C4-2B (cell line): Measurements from ENCODE around the gene EVA1A.

Source experiments
- H3K27ac ChIP-seq: fragments of 450-650 bp; 2 replicates; pipeline ENCODE4 v1.5.1; 2017
- CTCF ChIP-seq: fragments of 450-650 bp; conservative IDR thresholded peaks from 2 replicates; pipeline ENCODE4 v1.5.1; 2017; ENCODE audit warnings: mild to moderate bottlenecking
- ZFX ChIP-seq: fragments of 450-650 bp; IDR thresholded peaks from 2 replicates; pipeline ENCODE4 v1.6.1; 2017

The EVA1A gene

GRCh38 chr2:75561566-75562512, 1.1 kb upstream of the EVA1A start:
- no peak for TF ChIP-seq ZFX
- no peak for TF ChIP-seq CTCF
- H3K27ac ChIP-seq, result no peak overlapping the region

- no peak overlapping the region for H3K27ac ChIP-seq
- TF ChIP-seq CTCF (no peak), ZFX (no peak)
These were observed 544 bp downstream of the EVA1A start for GRCh38 chr2:75560022-75560767.

DNA sequence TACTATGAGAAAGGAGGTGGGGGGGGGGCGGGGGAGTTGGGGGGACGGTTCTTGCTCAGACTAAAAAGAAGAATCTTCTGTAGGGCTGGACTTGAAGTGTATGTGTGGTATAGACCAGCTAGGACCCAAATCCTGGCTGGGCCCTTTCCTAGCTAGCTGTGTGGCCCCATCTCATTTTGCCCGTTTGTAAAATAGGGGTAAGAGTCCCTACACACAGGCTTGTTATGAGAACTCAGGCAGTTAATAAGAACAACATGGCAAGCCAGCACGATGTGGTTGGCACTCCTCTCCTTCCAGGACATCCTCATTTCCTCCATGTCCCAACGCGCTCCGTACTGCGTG, 1.1 kb downstream of the EVA1A start:
- no peak overlapping the region for H3K27ac ChIP-seq

GRCh38 chr2:75558786-75559679, 1.7 kb downstream of the EVA1A start:
- H3K27ac ChIP-seq, result no peak overlapping the region
- TF ChIP-seq CTCF (no peak), ZFX (no peak)

More for the DNA sequence above, 1.1 kb downstream of the EVA1A start:
- TF ChIP-seq ZFX (no peak), CTCF (no peak)

DNA sequence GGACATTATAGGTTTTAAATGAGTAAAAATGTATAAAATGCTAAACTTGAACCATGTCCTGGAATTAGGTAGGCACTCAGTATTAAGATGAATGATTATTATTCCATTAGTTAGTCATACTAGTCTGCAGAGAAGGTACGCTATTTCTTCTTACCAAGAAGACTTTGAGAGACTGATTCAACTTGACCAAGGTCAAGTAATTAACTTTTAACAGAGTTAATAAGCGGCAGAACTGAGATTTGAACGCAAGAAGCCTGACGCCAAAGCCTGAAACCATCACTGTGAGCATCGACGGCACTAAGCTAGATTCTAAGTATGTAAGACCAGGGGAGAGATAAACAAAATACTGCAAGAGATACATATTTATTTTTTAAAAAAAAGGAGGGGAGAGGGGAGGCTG, 2.6 kb downstream of the EVA1A start:
- no peak for TF ChIP-seq ZFX
- TF ChIP-seq CTCF, result no peak
- no peak overlapping the region for H3K27ac ChIP-seq

- H3K27ac ChIP-seq, result no peak overlapping the region
- no peak for TF ChIP-seq ZFX
- no peak for TF ChIP-seq CTCF
These were observed 3.1 kb downstream of the EVA1A start for GRCh38 chr2:75557474-75558133.
